Keratinocyte (primary cell): ENCODE data around the gene LRRC63. TPM values are rescaled to one million over a fixed set of nuclear protein-coding genes. Genes with fewer than 3 reads are reported as not detected.

Source experiments
- DNase-seq: peaks from one replicate; pipeline ENCODE4 v3.0.0-alpha.2; 2011; ENCODE audit warnings: low read depth, missing footprints, low spot score
- FAIRE-seq: peaks from 2 replicates; lab custom pipeline; 2011; peaks lifted over from hg19 to GRCh38; lab: Jason Lieb, UNC
- H2AFZ ChIP-seq: 2 replicates; pipeline ENCODE4 v1.6.0; 2012; ENCODE audit warnings: low read length, control low read depth, inconsistent platforms; ENCODE audit not compliant: control insufficient read depth
- H3K27ac ChIP-seq: 2 replicates; pipeline ENCODE4 v1.5.1; 2011; ENCODE audit warnings: low read length; ENCODE audit not compliant: control insufficient read depth, insufficient read depth
- H3K27me3 ChIP-seq: 3 replicates; pipeline ENCODE4 v1.6.0; 2011; ENCODE audit warnings: low read length; ENCODE audit not compliant: control insufficient read depth, insufficient read depth; ENCODE audit errors: extremely low read depth
- H3K36me3 ChIP-seq, 2 experiments: 2 replicates in 1 of 2; 3 replicates in 1 of 2; pipeline ENCODE4 v1.5.1; 2011; ENCODE audit warnings: low read length in 2 of 2, mild to moderate bottlenecking in 1 of 2; ENCODE audit not compliant: control insufficient read depth in 2 of 2, insufficient read depth in 2 of 2; ENCODE audit errors: extremely low read depth in 1 of 2
- H3K4me1 ChIP-seq: 3 replicates; pipeline ENCODE4 v1.5.1; 2011; ENCODE audit warnings: low read length; ENCODE audit not compliant: control insufficient read depth, insufficient read depth; ENCODE audit errors: extremely low read depth
- H3K4me2 ChIP-seq: 3 replicates; pipeline ENCODE4 v1.6.0; 2011; ENCODE audit warnings: low read depth, low read length; ENCODE audit not compliant: control insufficient read depth, insufficient read depth; ENCODE audit errors: extremely low read depth
- H3K4me3 ChIP-seq, 3 experiments: fragments of 200-600 bp in 1 of 3; sonication (generic) in 1 of 3; 2 replicates in 2 of 3; 3 replicates in 1 of 3; pipeline ENCODE4 v1.5.1; 2011 to 2016; ENCODE audit warnings: low read length in 3 of 3, mild to moderate bottlenecking in 3 of 3, control low read depth in 2 of 3, inconsistent platforms in 1 of 3, low read depth in 1 of 3, mixed read lengths in 1 of 3, mixed run types in 1 of 3, moderate library complexity in 1 of 3; ENCODE audit not compliant: control insufficient read depth in 2 of 3, insufficient read depth in 2 of 3; ENCODE audit errors: extremely low read depth in 1 of 3
- H3K79me2 ChIP-seq: 2 replicates; pipeline ENCODE4 v1.6.0; 2012; ENCODE audit warnings: low read length; ENCODE audit not compliant: control insufficient read depth, insufficient read depth
- H3K9ac ChIP-seq: 3 replicates; pipeline ENCODE4 v1.6.0; 2011; ENCODE audit warnings: low read length; ENCODE audit not compliant: control insufficient read depth, insufficient read depth; ENCODE audit errors: extremely low read depth
- H3K9me1 ChIP-seq: 3 replicates; pipeline ENCODE4 v1.6.0; 2011; ENCODE audit warnings: low read length; ENCODE audit not compliant: control insufficient read depth, insufficient read depth; ENCODE audit errors: extremely low read depth
- H3K9me3 ChIP-seq: 2 replicates; pipeline ENCODE4 v1.5.1; 2012; ENCODE audit warnings: low read depth, low read length; ENCODE audit not compliant: control insufficient read depth
- H4K20me1 ChIP-seq: 3 replicates; pipeline ENCODE4 v1.6.0; 2011; ENCODE audit warnings: low read length; ENCODE audit not compliant: control insufficient read depth, insufficient read depth; ENCODE audit errors: extremely low read depth
- EZH2 ChIP-seq: IDR thresholded peaks from one replicate; pipeline ENCODE4 v1.6.1; 2012; ENCODE audit warnings: inconsistent platforms, mild to moderate bottlenecking, low read length, moderate library complexity
- dilution Hi-C: fragments of 300-500 bp; cut with MboI; formaldehyde crosslinking; loops from one replicate; pipeline ENCODE4 v1.7.0; 2020; ENCODE audit warnings: low sequenced_read_pairs; ENCODE audit not compliant: extremely low pct_ligation_motif_present
- polyA plus RNA-seq, 5 experiments: library from polyadenylated mRNA; depleted of rRNA in 3 of 5; stranded (reverse) in 3 of 5; stranded (forward) in 1 of 5; unstranded in 1 of 5; fragments of >200 nt; gene quantifications; 1 replicate in 1 of 5; 2 replicates in 3 of 5; 3 replicates in 1 of 5; pipeline versions ENCODE4 v1.2.1 to v1.2.3, GENCODE V29; 2011 to 2012; ENCODE audit warnings: missing spikeins in 2 of 5, low read depth in 1 of 5, low replicate concordance in 1 of 5
- TF ChIP-seq, protein P1 (sequence below), 3 experiments: IDR thresholded peaks in 1 of 3; conservative IDR thresholded peaks in 1 of 3; optimal IDR thresholded peaks in 1 of 3; 2 replicates in 2 of 3; 3 replicates in 1 of 3; pipeline versions ENCODE3 to v1.5.1; 2011; ENCODE audit warnings: low read length in 3 of 3, mild to moderate bottlenecking in 3 of 3, moderate library complexity in 2 of 3, control low read depth in 1 of 3, inconsistent platforms in 1 of 3; ENCODE audit not compliant: insufficient read depth in 2 of 3; ENCODE audit errors: extremely low read depth in 1 of 3

LRRC63 gene
- polyA plus RNA-seq, 1 donor (not counting 4 experiments of a cell fraction or from before 2014, with no cell fraction given): not detected

DNA sequence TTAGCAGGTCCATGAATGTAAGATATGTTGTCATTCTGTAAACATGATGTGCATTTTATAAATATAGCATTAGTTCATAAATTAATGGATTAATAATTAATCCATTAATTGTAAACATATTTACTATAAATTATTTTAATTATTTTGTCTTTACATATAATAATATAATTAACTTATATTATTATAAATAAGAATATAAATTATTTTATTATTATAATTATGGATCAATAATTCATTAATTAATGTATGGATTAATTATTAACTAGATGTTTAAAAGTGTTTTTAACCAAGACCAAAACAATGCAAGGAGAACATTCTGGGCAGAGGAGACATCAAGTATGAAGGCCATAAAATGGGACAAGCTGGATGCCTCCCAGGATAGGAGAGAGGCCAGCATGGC lies 103.3 kb downstream of the LRRC63 start:
- Histone ChIP-seq H4K20me1 (no peaks in the 10 kb centered on the region), H3K9me3 (no peaks in the 10 kb centered on the region), H3K79me2 (no peaks in the 10 kb centered on the region), H3K9ac (no peak overlapping the region), H2AFZ (no peak overlapping the region), H3K36me3 (no peaks in the 10 kb centered on the region), H3K9me1 (no peaks in the 10 kb centered on the region), H3K4me3 (no peak overlapping the region), H3K27ac (no peak overlapping the region), H3K27me3 (no peaks in the 10 kb centered on the region), H3K4me1 (no peaks in the 10 kb centered on the region), H3K4me2 (no peak overlapping the region)
- no peak for TF ChIP-seq EZH2
- TF ChIP-seq, protein P1, sequence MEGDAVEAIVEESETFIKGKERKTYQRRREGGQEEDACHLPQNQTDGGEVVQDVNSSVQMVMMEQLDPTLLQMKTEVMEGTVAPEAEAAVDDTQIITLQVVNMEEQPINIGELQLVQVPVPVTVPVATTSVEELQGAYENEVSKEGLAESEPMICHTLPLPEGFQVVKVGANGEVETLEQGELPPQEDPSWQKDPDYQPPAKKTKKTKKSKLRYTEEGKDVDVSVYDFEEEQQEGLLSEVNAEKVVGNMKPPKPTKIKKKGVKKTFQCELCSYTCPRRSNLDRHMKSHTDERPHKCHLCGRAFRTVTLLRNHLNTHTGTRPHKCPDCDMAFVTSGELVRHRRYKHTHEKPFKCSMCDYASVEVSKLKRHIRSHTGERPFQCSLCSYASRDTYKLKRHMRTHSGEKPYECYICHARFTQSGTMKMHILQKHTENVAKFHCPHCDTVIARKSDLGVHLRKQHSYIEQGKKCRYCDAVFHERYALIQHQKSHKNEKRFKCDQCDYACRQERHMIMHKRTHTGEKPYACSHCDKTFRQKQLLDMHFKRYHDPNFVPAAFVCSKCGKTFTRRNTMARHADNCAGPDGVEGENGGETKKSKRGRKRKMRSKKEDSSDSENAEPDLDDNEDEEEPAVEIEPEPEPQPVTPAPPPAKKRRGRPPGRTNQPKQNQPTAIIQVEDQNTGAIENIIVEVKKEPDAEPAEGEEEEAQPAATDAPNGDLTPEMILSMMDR (optimal IDR thresholded peaks at IDR 0.05 in 1 of 3, IDR thresholded peaks at IDR 0.05 in 1 of 3, conservative IDR thresholded peaks at IDR 0.05 in 1 of 3; ENCODE audit: extremely low read depth in 1 of 3, insufficient read depth in 2 of 3, low read length in 3 of 3): no peak
- DNase-seq: no peak
- dilution Hi-C loops: no loop called here
- no peak for FAIRE-seq

DNA sequence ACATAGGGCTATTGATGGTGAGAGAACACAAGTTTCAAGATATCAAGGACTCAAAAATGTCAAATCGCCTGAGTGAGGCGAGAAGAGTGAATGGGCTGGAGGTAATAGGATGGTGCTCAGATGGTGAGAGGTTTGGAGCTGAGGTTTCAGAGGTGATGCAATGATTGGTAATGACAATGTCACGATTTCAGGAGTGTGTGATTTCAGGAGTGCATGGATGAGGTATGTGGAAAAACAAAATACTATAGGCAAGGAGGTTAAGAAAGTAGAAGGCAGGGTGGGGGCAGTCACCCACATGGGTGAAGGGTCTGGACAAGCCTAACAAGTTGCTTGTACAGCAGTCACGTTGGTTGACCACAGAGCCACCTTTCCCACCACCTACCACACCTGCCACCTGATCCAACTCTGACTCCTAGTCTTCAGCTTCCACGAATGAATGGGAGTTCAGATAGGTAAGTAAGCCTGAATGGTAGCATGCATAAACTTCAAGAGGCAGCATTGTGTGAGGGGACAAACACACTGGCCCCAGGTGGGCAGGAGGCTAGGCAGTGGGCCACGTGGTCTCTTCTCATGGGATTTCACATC lies 103.9 kb downstream of the LRRC63 start:
- DNase-seq: no peak
- H2AFZ ChIP-seq: no peak overlapping the region
- H3K36me3 ChIP-seq: no peaks in the 10 kb centered on the region
- H3K4me3 ChIP-seq: no peak overlapping the region
- H4K20me1 ChIP-seq: no peaks in the 10 kb centered on the region
- no peaks in the 10 kb centered on the region for H3K79me2 ChIP-seq
- no peaks in the 10 kb centered on the region for H3K9me1 ChIP-seq
- no peak for FAIRE-seq
- H3K9me3 ChIP-seq: no peaks in the 10 kb centered on the region
- no peak for TF ChIP-seq EZH2
- TF ChIP-seq, protein P1 (optimal IDR thresholded peaks at IDR 0.05 in 1 of 3, IDR thresholded peaks at IDR 0.05 in 1 of 3, conservative IDR thresholded peaks at IDR 0.05 in 1 of 3; ENCODE audit: extremely low read depth in 1 of 3, insufficient read depth in 2 of 3, low read length in 3 of 3): no peak
- no peak overlapping the region for H3K27ac ChIP-seq
- no peak overlapping the region for H3K4me2 ChIP-seq
- H3K9ac ChIP-seq: no peak overlapping the region
- H3K4me1 ChIP-seq: no peaks in the 10 kb centered on the region
- dilution Hi-C loops: no loop called here
- H3K27me3 ChIP-seq: peaks cover 1% of the 10 kb centered on the region
